Mesendoderm (in vitro differentiated cells): Measurements from ENCODE around the gene CASS4.

Experiments
- DNase-seq: peaks from one replicate; pipeline ENCODE4 v3.0.0; 2013
- H2AK5ac ChIP-seq: 2 replicates; pipeline ENCODE4 v1.6.1; 2013; ENCODE audit warnings: low read length, inconsistent platforms
- H2BK120ac ChIP-seq: 2 replicates; pipeline ENCODE4 v1.6.1; 2013; ENCODE audit warnings: low read depth, mild to moderate bottlenecking, low read length, moderate library complexity, mixed read lengths
- H2BK15ac ChIP-seq: replicated peaks from 2 replicates; pipeline ENCODE4 v1.6.1; 2013; ENCODE audit warnings: low read depth, mild to moderate bottlenecking, moderate library complexity
- H2BK5ac ChIP-seq: 2 replicates; pipeline ENCODE4 v1.6.1; 2013; ENCODE audit warnings: low read length, inconsistent platforms
- H3K18ac ChIP-seq: 2 replicates; pipeline ENCODE4 v1.6.1; 2013; ENCODE audit warnings: mild to moderate bottlenecking, low read length, mixed read lengths
- H3K23ac ChIP-seq: one replicate; pipeline ENCODE4 v1.6.1; 2013; ENCODE audit warnings: low read length
- H3K27ac ChIP-seq: 2 replicates; pipeline ENCODE4 v1.5.1; 2013; ENCODE audit warnings: low read depth, mild to moderate bottlenecking, inconsistent platforms, low read length, moderate library complexity
- H3K27me3 ChIP-seq: 2 replicates; pipeline ENCODE4 v1.6.1; 2013; ENCODE audit warnings: low read length, control low read depth, mild to moderate bottlenecking, inconsistent platforms; ENCODE audit not compliant: insufficient read depth, poor library complexity
- H3K36me3 ChIP-seq: 2 replicates; pipeline ENCODE4 v1.6.1; 2013; ENCODE audit warnings: low read length, inconsistent platforms; ENCODE audit not compliant: control insufficient read depth, insufficient read depth
- H3K4ac ChIP-seq: one replicate; pipeline ENCODE4 v1.6.1; 2013; ENCODE audit warnings: low read depth, mild to moderate bottlenecking, low read length, moderate library complexity
- H3K4me1 ChIP-seq: 2 replicates; pipeline ENCODE4 v1.6.1; 2013; ENCODE audit warnings: low read depth, low read length, inconsistent platforms; ENCODE audit not compliant: control insufficient read depth
- H3K4me2 ChIP-seq: 2 replicates; pipeline ENCODE4 v1.6.1; 2013; ENCODE audit warnings: low read length
- H3K4me3 ChIP-seq: 2 replicates; pipeline ENCODE4 v1.5.1; 2013; ENCODE audit warnings: mild to moderate bottlenecking, low read length
- H3K56ac ChIP-seq: one replicate; pipeline ENCODE4 v1.6.1; 2013; ENCODE audit warnings: low read length
- H3K79me1 ChIP-seq: 2 replicates; pipeline ENCODE4 v1.6.1; 2013; ENCODE audit warnings: low read length, inconsistent platforms
- H3K79me2 ChIP-seq: 2 replicates; pipeline ENCODE4 v1.6.1; 2013; ENCODE audit warnings: mild to moderate bottlenecking, low read length; ENCODE audit not compliant: control insufficient read depth, insufficient read depth
- H3K9ac ChIP-seq: 2 replicates; pipeline ENCODE4 v1.6.1; 2013; ENCODE audit warnings: low read length, inconsistent platforms
- H4K5ac ChIP-seq: one replicate; pipeline ENCODE4 v1.6.1; 2013; ENCODE audit warnings: low read length
- H4K8ac ChIP-seq: one replicate; pipeline ENCODE4 v1.6.1; 2013; ENCODE audit warnings: low read depth, mild to moderate bottlenecking, control low read depth, low read length, moderate library complexity
- WGBS: extraction: QIAGEN DNeasy Blood & Tissue Kit; methylation state at CpG from one replicate; pipeline ENCODE4 v1.1.7; 2013; ENCODE audit warnings: low lambda C conversion rate, missing lambda C conversion rate; ENCODE audit not compliant: insufficient coverage; ENCODE audit errors: extremely low coverage; 5-methylcytosine and 5-hydroxymethylcytosine counted together

CASS4 gene

GRCh38 chr20:56371977-56372376 lies 40.1 kb upstream of the CASS4 start:
- DNase-seq: no peak

GRCh38 chr20:56372850-56373249 lies 39.2 kb upstream of the CASS4 start:
- no peak overlapping the region for H3K27ac ChIP-seq
- H3K4me2 ChIP-seq: no peak overlapping the region
- H3K27me3 ChIP-seq: no peaks in the 10 kb centered on the region

More at GRCh38 chr20:56371977-56372376, 40.1 kb upstream of the CASS4 start:
- Histone ChIP-seq H3K18ac (no peak overlapping the region), H3K4me2 (no peak overlapping the region), H3K23ac (no peak overlapping the region), H4K8ac (no peak overlapping the region), H4K5ac (no peak overlapping the region), H2AK5ac (no peak overlapping the region), H2BK120ac (no peak overlapping the region), H3K4me3 (no peak overlapping the region), H3K36me3 (peaks cover 11% of the 10 kb centered on the region), H3K27ac (no peak overlapping the region), H3K9ac (no peak overlapping the region), H2BK5ac (no peak overlapping the region), H3K79me1 (peaks cover 11% of the 10 kb centered on the region), H3K4ac (no peak overlapping the region), H3K56ac (no peak overlapping the region), H3K79me2 (no peaks in the 10 kb centered on the region), H3K27me3 (no peaks in the 10 kb centered on the region), H2BK15ac (no peak overlapping the region), H3K4me1 (no peaks in the 10 kb centered on the region)
- no CpG with 5 or more reads among the region's 11 CpGs for WGBS

GRCh38 chr20:56373942-56374341 lies 38.1 kb upstream of the CASS4 start:
- no peak overlapping the region for H4K8ac ChIP-seq
- WGBS: no CpG with 5 or more reads among the region's 1 CpG
- no peak overlapping the region for H2AK5ac ChIP-seq
- no peak overlapping the region for H3K27ac ChIP-seq
- peaks cover 4% of the 10 kb centered on the region for H3K79me2 ChIP-seq
- H3K56ac ChIP-seq: no peak overlapping the region
- H4K5ac ChIP-seq: no peak overlapping the region
- H3K4me2 ChIP-seq: no peak overlapping the region
- no peak overlapping the region for H2BK15ac ChIP-seq
- peaks cover 11% of the 10 kb centered on the region for H3K36me3 ChIP-seq
- H3K18ac ChIP-seq: no peak overlapping the region
- H3K4ac ChIP-seq: no peak overlapping the region
- DNase-seq: no peak
- no peak overlapping the region for H2BK5ac ChIP-seq
- no peak overlapping the region for H3K9ac ChIP-seq
- no peak overlapping the region for H3K4me3 ChIP-seq
- H3K23ac ChIP-seq: no peak overlapping the region
- H2BK120ac ChIP-seq: no peak overlapping the region
- H3K27me3 ChIP-seq: no peaks in the 10 kb centered on the region
- H3K4me1 ChIP-seq: no peaks in the 10 kb centered on the region
- H3K79me1 ChIP-seq: peaks cover 13% of the 10 kb centered on the region

More at GRCh38 chr20:56372850-56373249, 39.2 kb upstream of the CASS4 start:
- Histone ChIP-seq H3K4ac (no peak overlapping the region), H4K8ac (no peak overlapping the region), H3K4me3 (no peak overlapping the region), H4K5ac (no peak overlapping the region), H3K79me2 (peaks cover under 1% of the 10 kb centered on the region), H3K36me3 (peaks cover 11% of the 10 kb centered on the region), H3K9ac (no peak overlapping the region), H3K79me1 (peaks cover 11% of the 10 kb centered on the region), H3K18ac (no peak overlapping the region), H2AK5ac (no peak overlapping the region), H3K4me1 (no peaks in the 10 kb centered on the region), H2BK5ac (no peak overlapping the region), H3K56ac (no peak overlapping the region), H3K23ac (no peak overlapping the region), H2BK120ac (no peak overlapping the region), H2BK15ac (no peak overlapping the region)
- WGBS: no CpG with 5 or more reads among the region's 1 CpG
- no peak for DNase-seq

GRCh38 chr20:56376331-56376730 lies 35.7 kb upstream of the CASS4 start:
- H2BK120ac ChIP-seq: no peak overlapping the region
- H3K18ac ChIP-seq: no peak overlapping the region
- no peak overlapping the region for H4K8ac ChIP-seq
- no peak overlapping the region for H4K5ac ChIP-seq
- no peak overlapping the region for H3K27ac ChIP-seq
- no peak overlapping the region for H3K9ac ChIP-seq
- no peaks in the 10 kb centered on the region for H3K4me1 ChIP-seq
- H3K4me3 ChIP-seq: no peak overlapping the region
- H2BK5ac ChIP-seq: no peak overlapping the region
- no peak overlapping the region for H3K23ac ChIP-seq
- no peaks in the 10 kb centered on the region for H3K27me3 ChIP-seq
- no peak overlapping the region for H2AK5ac ChIP-seq
- H2BK15ac ChIP-seq: no peak overlapping the region
- no peak overlapping the region for H3K4ac ChIP-seq
- H3K79me1 ChIP-seq: peaks cover 13% of the 10 kb centered on the region
- H3K4me2 ChIP-seq: no peak overlapping the region
- no peak for DNase-seq
- peaks cover 11% of the 10 kb centered on the region for H3K36me3 ChIP-seq
- H3K79me2 ChIP-seq: peaks cover 4% of the 10 kb centered on the region
- H3K56ac ChIP-seq: no peak overlapping the region
- no CpG with 5 or more reads among the region's 2 CpGs for WGBS

- peaks cover 15% of the 10 kb centered on the region for H3K79me1 ChIP-seq
- H3K27me3 ChIP-seq: no peaks in the 10 kb centered on the region
- H2BK15ac ChIP-seq: no peak overlapping the region
- H2BK5ac ChIP-seq: no peak overlapping the region
- H2AK5ac ChIP-seq: no peak overlapping the region
- peaks cover 11% of the 10 kb centered on the region for H3K79me2 ChIP-seq
- H3K4me1 ChIP-seq: no peaks in the 10 kb centered on the region
- H3K56ac ChIP-seq: no peak overlapping the region
- no peak overlapping the region for H4K5ac ChIP-seq
- no peak overlapping the region for H3K4me2 ChIP-seq
- no peak overlapping the region for H3K23ac ChIP-seq
- DNase-seq: no peak
- no peak overlapping the region for H4K8ac ChIP-seq
- no peak overlapping the region for H3K27ac ChIP-seq
- H3K18ac ChIP-seq: no peak overlapping the region
- H3K9ac ChIP-seq: no peak overlapping the region
- no peak overlapping the region for H3K4ac ChIP-seq
- no peak overlapping the region for H3K4me3 ChIP-seq
- peaks cover 7% of the 10 kb centered on the region for H3K36me3 ChIP-seq
- WGBS: no CpG with 5 or more reads among the region's 3 CpGs
- no peak overlapping the region for H2BK120ac ChIP-seq
These were observed 33.7 kb upstream of the CASS4 start for GRCh38 chr20:56378386-56378785.

- H3K4me3 ChIP-seq: no peak overlapping the region
- H3K79me2 ChIP-seq: peaks cover 18% of the 10 kb centered on the region
- no peak overlapping the region for H3K9ac ChIP-seq
- H3K56ac ChIP-seq: no peak overlapping the region
- H2BK5ac ChIP-seq: no peak overlapping the region
- H2AK5ac ChIP-seq: no peak overlapping the region
- H3K4ac ChIP-seq: no peak overlapping the region
- no peaks in the 10 kb centered on the region for H3K27me3 ChIP-seq
- DNase-seq: no peak
- no peak overlapping the region for H3K18ac ChIP-seq
- H3K4me1 ChIP-seq: no peaks in the 10 kb centered on the region
- H3K4me2 ChIP-seq: no peak overlapping the region
- no peak overlapping the region for H2BK15ac ChIP-seq
- no peak overlapping the region for H3K23ac ChIP-seq
- no peak overlapping the region for H2BK120ac ChIP-seq
- WGBS: no CpG with 5 or more reads among the region's 1 CpG
- peaks cover 11% of the 10 kb centered on the region for H3K36me3 ChIP-seq
- peaks cover 22% of the 10 kb centered on the region for H3K79me1 ChIP-seq
- H4K5ac ChIP-seq: no peak overlapping the region
- no peak overlapping the region for H3K27ac ChIP-seq
- no peak overlapping the region for H4K8ac ChIP-seq
These were observed 31.7 kb upstream of the CASS4 start for GRCh38 chr20:56380375-56380774.
